Measurements from ENCODE around the gene CABLES1.

Gene CABLES1

DNA sequence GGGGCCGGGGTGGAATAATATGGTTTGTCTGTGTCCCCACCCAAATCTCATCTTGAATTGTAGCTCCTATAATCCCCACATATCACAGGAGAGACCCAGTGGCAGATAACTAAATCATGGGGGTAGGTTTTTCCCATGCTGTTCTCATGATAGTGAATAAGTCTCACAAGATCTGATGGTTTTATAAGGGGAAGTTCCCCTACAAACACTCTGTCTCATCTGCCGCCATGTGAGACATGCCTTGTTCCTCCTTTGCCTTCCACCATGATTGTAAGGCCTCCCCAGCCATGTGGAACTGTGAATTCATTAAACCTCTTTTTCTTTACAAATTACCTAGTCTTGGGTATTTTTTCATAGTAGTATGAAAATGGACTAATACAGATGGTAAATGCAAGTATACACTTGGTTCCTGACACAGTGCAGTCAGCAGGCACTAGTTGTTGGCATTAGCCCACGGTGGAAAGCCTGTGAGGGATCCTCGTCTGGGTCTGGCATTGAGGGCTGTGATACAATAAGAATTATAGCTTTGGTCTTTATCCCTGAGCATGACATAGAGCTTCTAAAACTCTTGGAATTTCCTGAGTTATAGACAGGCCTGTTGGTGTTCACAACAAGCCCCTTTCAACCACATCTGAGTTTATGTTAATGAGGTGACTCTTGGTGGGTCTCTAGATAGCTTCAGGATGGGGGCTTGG lies 135.8 kb downstream of the CABLES1 start:
- CTCF ChIA-PET = no interaction called here

DNA sequence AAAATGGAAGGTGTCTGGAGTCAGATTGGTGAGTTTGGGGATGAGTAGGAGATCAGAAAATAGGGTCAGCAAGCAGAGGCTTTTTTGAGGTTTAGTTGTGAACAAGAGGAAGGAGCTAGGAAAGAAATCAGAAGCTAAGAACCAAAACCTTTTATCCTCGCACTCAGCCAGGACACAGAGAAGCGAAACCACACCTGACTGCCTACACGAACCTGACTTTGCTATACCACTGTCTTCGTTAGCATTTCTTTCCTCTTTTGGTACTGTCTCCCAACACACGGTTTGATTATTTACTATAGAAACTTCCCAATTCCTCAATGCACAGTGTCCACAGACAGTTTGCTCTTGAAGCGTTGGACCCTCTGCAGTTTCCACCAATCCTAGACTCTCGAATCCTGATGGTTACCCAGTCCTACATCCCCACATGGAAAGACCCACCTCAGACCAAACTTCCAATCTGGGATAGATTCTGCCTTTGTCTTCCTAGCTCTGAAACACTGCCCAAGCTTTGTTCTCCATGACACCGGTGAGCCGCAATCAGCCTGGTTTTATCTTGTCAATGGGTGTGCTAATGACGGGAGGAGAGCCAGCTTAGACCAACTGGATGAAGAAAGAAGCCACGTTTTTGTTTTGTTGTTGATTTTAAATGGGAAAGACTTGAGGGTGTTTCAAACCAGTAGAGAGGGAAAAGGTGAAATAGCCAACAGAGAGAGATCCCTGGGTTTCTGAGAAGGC lies 137.4 kb downstream of the CABLES1 start:
- TF ChIP-seq, protein P1, sequence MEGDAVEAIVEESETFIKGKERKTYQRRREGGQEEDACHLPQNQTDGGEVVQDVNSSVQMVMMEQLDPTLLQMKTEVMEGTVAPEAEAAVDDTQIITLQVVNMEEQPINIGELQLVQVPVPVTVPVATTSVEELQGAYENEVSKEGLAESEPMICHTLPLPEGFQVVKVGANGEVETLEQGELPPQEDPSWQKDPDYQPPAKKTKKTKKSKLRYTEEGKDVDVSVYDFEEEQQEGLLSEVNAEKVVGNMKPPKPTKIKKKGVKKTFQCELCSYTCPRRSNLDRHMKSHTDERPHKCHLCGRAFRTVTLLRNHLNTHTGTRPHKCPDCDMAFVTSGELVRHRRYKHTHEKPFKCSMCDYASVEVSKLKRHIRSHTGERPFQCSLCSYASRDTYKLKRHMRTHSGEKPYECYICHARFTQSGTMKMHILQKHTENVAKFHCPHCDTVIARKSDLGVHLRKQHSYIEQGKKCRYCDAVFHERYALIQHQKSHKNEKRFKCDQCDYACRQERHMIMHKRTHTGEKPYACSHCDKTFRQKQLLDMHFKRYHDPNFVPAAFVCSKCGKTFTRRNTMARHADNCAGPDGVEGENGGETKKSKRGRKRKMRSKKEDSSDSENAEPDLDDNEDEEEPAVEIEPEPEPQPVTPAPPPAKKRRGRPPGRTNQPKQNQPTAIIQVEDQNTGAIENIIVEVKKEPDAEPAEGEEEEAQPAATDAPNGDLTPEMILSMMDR (conservative IDR thresholded peaks at IDR 0.05; ENCODE audit: low read depth) = no peak
- H3K27ac ChIP-seq = no peak overlapping the region
- CTCF ChIA-PET = interaction anchor here (0.6 kb wide), 1 partner anchor 48 kb away, joined by 3 read pairs; no protein-coding TSS in a partner anchor
- POLR2A ChIA-PET (ENCODE audit: low non-redundant PET) = no interaction called here
- DNase-seq (ENCODE audit: low spot score) = no peak

More for the DNA sequence above, 135.8 kb downstream of the CABLES1 start:
- no peak for DNase-seq (ENCODE audit: low spot score)
- POLR2A ChIA-PET (ENCODE audit: low non-redundant PET) = no interaction called here
- TF ChIP-seq, protein P1 (conservative IDR thresholded peaks at IDR 0.05; ENCODE audit: low read depth) = no peak
- no peak overlapping the region for H3K27ac ChIP-seq

DNA sequence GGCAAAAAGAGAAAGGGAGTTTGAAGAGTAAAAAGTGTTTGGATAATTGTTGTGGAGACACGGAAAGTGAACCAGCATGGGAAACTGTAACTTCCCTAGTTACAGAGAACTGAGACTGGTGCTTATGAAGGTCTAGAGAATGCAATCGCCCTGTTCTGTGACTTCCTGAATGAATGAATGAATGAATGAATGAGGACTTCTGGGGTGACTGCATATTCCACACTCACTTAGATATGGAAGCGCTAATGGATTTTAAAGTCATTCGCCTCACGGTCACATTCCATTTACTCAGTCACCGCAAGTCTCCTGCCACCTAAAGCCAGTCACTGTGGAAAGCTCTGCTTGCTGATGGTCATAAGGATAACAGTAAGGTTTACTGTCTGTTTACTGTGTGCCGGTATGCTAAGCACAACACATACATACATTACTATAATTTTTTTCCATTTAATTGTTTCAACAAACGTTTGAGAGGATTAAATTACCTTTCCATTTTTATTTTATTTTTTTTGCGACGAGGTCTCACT lies 138.2 kb downstream of the CABLES1 start:
- ChIA-PET CTCF (no interaction called here), POLR2A (ENCODE audit: low non-redundant PET) (no interaction called here)
- H3K27ac ChIP-seq = no peak overlapping the region
- TF ChIP-seq, protein P1 (conservative IDR thresholded peaks at IDR 0.05; ENCODE audit: low read depth) = no peak
- no peak for DNase-seq (ENCODE audit: low spot score)

DNA sequence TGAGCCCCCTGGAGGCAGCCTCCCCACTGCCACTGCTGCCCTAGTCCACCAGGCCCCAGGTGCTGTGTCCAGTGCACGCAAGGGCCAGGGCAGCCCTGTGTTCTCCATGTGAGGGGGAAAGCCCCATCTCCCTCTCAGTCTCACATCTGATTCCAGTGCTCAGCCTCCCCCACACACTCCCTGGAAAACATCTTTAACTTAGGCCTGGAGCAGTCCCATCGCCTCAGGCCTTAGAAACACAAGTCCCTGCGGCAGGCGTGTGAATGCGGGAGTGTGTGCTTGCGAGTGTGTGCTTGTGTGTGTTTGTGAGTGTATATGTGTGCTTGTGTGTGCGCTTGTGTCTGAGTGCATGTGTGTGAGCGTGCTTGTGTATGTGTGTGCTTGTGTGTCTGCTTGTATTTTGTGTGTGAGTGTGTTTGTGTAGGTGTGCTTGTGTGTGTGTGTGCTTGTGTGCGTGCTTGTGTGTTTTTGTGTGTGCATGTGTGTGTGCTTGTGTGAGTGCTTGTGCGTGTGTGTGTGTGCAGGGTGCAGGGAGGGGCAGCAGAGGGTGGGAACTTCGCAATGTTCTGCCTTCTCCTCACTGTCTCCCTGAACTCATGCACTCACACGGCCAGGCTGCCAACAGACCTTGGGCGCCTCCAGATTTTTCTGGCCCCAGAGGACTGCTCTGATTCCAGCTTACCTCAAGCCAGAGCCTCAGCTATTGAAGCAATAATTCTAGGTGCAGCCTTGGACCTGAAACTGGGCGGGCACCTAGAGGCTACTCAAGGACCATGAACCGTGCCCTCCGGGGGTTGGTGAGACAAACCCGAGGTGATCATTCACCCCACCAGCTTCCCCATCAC lies 139.6 kb downstream of the CABLES1 start:
- DNase-seq (ENCODE audit: low spot score) = no peak
- no peak overlapping the region for H3K27ac ChIP-seq
- CTCF ChIA-PET = no interaction called here
- TF ChIP-seq, protein P1 (conservative IDR thresholded peaks at IDR 0.05; ENCODE audit: low read depth) = no peak
- POLR2A ChIA-PET (ENCODE audit: low non-redundant PET) = no interaction called here

DNA sequence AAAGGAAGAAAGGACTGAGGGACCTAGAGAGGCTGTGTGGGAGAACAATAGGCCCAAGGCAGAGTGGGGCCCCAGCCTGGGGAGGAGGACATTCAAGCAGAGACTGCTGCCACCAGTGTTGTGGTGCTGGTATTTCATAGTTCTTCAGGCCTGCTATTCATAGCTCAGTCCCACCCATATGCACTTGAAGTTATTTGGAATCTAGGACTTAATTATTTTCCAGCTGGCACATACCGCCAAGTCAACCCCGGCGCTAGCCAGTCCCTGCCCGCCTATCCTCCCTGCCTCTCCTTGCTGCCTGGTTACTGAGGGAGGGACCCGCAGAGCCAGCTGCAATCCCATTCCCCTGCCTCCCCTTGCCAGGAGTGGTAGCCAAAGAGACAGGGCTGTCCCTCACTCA lies 141.2 kb downstream of the CABLES1 start:
- ChIA-PET POLR2A (ENCODE audit: low non-redundant PET) (no interaction called here), CTCF (interaction anchor here (0.7 kb wide), 1 partner anchor 11 kb away, joined by 4 read pairs; no protein-coding TSS in a partner anchor)
- DNase-seq (ENCODE audit: low spot score) = no peak
- TF ChIP-seq, protein P1 (conservative IDR thresholded peaks at IDR 0.05; ENCODE audit: low read depth) = no peak
- H3K27ac ChIP-seq = no peak overlapping the region

DNA sequence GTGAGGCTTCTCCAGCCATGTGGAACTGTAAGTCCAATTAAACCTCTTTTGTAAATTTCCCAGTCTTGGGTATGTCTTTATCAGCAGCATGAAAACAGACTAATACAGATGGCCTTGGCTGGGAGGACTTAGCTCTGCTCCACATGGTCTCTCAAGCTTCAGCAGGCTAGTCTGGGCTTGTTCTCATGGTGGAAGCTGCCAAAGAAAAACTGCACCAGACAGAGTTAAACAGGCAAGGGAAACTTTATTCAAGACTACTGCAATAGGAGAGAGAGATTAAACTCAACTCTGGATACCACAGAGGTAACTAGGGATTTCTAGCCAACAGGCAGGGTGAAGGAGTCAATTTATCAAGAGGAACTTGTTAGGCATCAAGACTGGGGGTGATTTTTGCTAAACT lies 142.1 kb downstream of the CABLES1 start:
- CTCF ChIA-PET = no interaction called here
- POLR2A ChIA-PET (ENCODE audit: low non-redundant PET) = no interaction called here
- DNase-seq (ENCODE audit: low spot score) = no peak
- TF ChIP-seq, protein P1 (conservative IDR thresholded peaks at IDR 0.05; ENCODE audit: low read depth) = no peak
- H3K27ac ChIP-seq = no peak overlapping the region
